WERI-Rb-1 (cell line): ENCODE data around the gene ARID3A.

Experiments
- DNase-seq: peaks from one replicate; pipeline ENCODE4 v3.0.0-alpha.2; 2020
- H3K27ac ChIP-seq: fragments of 250-450 bp; sonication (Bioruptor Pico); 2 replicates; pipeline ENCODE4 v1.5.1; 2020; ENCODE audit warnings: mild to moderate bottlenecking, moderate library complexity
- H3K27me3 ChIP-seq: fragments of 250-450 bp; sonication (Bioruptor Pico); 2 replicates; pipeline ENCODE4 v1.5.1; 2021; ENCODE audit warnings: mild to moderate bottlenecking, low read depth, moderate library complexity; ENCODE audit not compliant: insufficient read depth, severe bottlenecking
- H3K36me3 ChIP-seq: fragments of 250-450 bp; sonication (Bioruptor Pico); 2 replicates; pipeline ENCODE4 v1.5.1; 2020; ENCODE audit warnings: mild to moderate bottlenecking, moderate library complexity
- H3K4me3 ChIP-seq: 2 replicates; pipeline ENCODE4 v1.5.1; 2011; ENCODE audit warnings: low read depth, mild to moderate bottlenecking, control low read depth, low read length
- H3K9me3 ChIP-seq: fragments of 250-450 bp; sonication (Bioruptor Pico); 2 replicates; pipeline ENCODE4 v1.5.1; 2021; ENCODE audit warnings: mild to moderate bottlenecking, moderate library complexity; ENCODE audit not compliant: severe bottlenecking
- TF ChIP-seq, protein P1 (sequence below): IDR thresholded peaks from 2 replicates; pipeline ENCODE4 v1.5.1; 2011; ENCODE audit warnings: low read depth, mild to moderate bottlenecking, control low read depth, inconsistent platforms, low read length

The ARID3A gene

DNA sequence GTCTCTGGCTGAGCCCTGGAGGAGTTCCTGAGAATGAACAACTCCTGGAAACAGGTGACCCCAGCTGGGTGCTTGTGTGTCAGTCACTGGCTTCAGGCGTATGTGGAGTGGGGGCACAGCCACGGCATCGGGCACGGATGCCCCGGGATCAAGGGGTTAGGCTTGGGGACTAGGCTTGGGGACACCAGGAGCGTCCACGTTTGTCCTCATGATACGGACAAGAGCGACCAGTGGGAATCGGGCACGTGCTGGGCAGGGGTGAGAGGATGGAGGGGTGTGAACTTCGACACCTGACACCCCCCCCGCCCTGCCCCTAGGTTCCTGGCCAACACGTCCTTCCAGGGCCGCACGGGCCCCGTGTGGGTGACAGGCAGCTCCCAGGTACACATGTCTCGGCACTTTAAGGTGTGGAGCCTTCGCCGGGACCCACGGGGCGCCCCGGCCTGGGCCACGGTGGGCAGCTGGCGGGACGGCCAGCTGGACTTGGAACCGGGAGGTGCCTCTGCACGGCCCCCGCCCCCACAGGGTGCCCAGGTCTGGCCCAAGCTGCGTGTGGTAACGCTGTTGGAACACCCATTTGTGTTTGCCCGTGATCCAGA lies 78.5 kb downstream of the ARID3A start:
- Histone ChIP-seq H3K27me3 (peaks cover 34% of the 10 kb centered on the region), H3K36me3 (peaks cover 3% of the 10 kb centered on the region; the same call in 1 of the 2 replicates), H3K4me3 (no peak overlapping the region), H3K27ac (no peak overlapping the region), H3K9me3 (peaks cover 2% of the 10 kb centered on the region)
- TF ChIP-seq, protein P1, sequence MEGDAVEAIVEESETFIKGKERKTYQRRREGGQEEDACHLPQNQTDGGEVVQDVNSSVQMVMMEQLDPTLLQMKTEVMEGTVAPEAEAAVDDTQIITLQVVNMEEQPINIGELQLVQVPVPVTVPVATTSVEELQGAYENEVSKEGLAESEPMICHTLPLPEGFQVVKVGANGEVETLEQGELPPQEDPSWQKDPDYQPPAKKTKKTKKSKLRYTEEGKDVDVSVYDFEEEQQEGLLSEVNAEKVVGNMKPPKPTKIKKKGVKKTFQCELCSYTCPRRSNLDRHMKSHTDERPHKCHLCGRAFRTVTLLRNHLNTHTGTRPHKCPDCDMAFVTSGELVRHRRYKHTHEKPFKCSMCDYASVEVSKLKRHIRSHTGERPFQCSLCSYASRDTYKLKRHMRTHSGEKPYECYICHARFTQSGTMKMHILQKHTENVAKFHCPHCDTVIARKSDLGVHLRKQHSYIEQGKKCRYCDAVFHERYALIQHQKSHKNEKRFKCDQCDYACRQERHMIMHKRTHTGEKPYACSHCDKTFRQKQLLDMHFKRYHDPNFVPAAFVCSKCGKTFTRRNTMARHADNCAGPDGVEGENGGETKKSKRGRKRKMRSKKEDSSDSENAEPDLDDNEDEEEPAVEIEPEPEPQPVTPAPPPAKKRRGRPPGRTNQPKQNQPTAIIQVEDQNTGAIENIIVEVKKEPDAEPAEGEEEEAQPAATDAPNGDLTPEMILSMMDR = no peak
- DNase-seq = no peak

DNA sequence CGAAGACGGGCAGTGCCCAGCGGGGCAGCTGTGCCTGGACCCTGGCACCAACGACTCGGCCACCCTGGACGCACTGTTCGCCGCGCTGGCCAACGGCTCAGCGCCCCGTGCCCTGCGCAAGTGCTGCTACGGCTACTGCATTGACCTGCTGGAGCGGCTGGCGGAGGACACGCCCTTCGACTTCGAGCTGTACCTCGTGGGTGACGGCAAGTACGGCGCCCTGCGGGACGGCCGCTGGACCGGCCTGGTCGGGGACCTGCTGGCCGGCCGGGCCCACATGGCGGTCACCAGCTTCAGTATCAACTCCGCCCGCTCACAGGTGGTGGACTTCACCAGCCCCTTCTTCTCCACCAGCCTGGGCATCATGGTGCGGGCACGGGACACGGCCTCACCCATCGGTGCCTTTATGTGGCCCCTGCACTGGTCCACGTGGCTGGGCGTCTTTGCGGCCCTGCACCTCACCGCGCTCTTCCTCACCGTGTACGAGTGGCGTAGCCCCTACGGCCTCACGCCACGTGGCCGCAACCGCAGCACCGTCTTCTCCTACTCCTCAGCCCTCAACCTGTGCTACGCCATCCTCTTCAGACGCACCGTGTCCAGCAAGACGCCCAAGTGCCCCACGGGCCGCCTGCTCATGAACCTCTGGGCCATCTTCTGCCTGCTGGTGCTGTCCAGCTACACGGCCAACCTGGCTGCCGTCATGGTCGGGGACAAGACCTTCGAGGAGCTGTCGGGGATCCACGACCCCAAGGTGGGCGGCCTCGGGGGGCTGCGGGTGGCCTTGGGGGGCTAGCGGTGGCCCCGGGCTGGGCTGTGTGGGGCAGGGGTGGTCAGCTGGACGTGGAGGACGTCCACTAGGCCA lies 79.2 kb downstream of the ARID3A start:
- Histone ChIP-seq H3K4me3 (no peak overlapping the region), H3K27ac (no peak overlapping the region), H3K36me3 (peaks cover 7% of the 10 kb centered on the region), H3K9me3 (peaks cover 2% of the 10 kb centered on the region), H3K27me3 (peaks cover 26% of the 10 kb centered on the region)
- no peak for DNase-seq
- TF ChIP-seq, protein P1 = no peak

DNA sequence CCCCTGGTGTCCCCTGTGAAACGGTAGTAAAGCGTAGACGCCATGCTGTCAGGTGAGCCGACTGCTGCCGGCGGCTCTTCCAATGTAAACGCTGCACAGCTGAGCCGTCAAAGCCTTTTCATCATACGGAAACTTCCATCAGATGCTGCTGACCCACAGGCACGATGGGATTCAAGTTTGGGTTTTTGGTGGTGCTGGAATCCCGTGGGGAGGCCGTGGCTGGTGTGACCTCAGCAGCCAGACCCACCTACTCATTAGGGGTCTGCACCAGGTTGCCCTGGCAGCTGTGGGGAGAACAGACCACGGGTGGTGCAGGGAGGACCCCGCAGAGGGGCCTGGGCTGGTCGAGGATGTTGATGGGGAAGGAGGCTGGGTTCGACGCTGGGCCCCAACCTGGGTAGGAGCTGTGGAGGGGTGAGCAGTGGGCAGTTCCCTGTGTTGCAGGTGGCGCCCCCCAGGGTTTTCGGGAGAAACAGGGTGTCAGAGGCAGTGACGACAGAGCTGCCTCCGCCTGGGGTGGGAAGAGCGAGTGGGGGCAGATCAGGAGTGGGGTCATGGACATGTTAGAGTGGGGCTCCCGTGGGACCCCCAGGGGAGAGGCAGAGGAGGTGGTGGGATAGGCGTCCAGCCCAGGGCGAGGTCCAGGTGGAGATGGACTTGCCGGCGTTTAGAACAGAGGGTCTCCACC lies 81.0 kb downstream of the ARID3A start:
- Histone ChIP-seq H3K27ac (no peak overlapping the region), H3K36me3 (peaks cover 19% of the 10 kb centered on the region), H3K9me3 (peaks cover 2% of the 10 kb centered on the region), H3K27me3 (peaks cover 11% of the 10 kb centered on the region), H3K4me3 (no peak overlapping the region)
- TF ChIP-seq, protein P1 = no peak
- no peak for DNase-seq

DNA sequence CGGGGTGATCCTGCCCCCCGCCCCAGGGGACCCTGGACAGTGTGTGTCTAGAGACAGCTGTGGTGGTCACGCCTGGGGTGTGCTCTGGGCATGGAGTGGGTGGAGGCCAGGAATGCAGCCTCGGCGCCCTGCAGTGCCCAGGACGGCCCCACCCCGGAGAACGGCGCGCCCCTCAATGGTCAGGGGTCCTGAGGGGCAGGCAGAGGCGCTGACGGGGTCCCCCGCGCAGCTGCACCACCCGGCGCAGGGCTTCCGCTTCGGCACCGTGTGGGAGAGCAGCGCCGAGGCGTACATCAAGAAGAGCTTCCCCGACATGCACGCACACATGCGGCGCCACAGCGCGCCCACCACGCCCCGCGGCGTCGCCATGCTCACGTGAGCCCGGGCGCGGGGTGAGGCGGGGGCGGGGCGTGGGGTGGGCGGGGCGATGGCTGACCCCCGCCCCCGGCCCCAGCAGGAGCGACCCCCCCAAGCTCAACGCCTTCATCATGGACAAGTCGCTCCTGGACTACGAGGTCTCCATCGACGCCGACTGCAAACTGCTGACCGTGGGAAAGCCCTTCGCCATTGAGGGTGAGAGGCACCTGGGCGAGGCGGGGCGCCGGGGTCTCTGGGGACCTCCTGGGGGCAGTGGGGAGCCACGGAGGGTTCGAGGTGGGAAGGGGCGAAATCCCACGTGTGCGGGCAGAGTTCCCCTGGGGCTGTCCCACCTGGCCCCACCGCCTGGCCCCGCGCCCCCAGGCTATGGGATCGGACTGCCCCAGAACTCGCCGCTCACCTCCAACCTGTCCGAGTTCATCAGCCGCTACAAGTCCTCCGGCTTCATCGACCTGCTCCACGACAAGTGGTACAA lies 81.8 kb downstream of the ARID3A start:
- no peak overlapping the region for H3K27ac ChIP-seq
- peaks cover 26% of the 10 kb centered on the region for H3K36me3 ChIP-seq
- H3K4me3 ChIP-seq = no peak overlapping the region
- TF ChIP-seq, protein P1 = no peak
- no peak for DNase-seq
- peaks cover 8% of the 10 kb centered on the region for H3K27me3 ChIP-seq
- peaks cover 2% of the 10 kb centered on the region for H3K9me3 ChIP-seq

DNA sequence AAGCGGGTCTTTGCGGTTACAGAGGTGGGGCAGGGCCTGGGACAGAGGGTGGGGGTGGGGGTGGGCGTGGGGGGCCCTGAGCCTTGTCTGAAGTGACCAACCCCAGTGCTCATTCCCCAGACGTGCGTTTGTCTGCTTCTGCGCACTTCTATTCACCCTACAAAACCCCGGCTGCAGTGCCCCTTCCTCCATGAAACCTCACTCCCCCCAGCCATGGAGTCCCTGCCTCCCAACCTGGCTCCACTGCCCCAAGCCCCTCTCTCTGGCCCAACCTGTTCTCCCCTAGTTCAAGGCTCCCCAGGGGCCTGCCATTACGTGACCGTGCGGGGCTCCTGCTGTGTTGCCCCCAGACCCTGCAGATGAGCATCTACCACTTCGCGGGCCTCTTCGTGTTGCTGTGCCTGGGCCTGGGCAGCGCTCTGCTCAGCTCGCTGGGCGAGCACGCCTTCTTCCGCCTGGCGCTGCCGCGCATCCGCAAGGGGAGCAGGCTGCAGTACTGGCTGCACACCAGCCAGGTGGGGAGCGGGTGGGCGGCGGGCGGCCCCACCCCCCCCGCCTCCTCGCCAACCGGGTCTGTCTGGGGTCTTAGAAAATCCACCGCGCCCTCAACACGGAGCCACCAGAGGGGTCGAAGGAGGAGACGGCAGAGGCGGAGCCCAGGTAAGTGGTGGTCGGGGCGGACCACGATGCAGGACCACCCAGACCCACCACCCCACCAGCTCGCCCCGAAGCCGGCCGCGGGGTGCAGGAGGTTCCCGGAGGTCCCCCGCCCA lies 82.6 kb downstream of the ARID3A start:
- Histone ChIP-seq H3K36me3 (peaks cover 33% of the 10 kb centered on the region), H3K27ac (no peak overlapping the region), H3K27me3 (peaks cover 6% of the 10 kb centered on the region), H3K9me3 (peaks cover 2% of the 10 kb centered on the region), H3K4me3 (no peak overlapping the region)
- TF ChIP-seq, protein P1 = no peak
- DNase-seq = no peak
